ENCODE results near the gene PCYT2.
A peak's percentile ranks its signal among the peaks of the same experiment; 100 is the strongest.

PCYT2 gene

DNA sequence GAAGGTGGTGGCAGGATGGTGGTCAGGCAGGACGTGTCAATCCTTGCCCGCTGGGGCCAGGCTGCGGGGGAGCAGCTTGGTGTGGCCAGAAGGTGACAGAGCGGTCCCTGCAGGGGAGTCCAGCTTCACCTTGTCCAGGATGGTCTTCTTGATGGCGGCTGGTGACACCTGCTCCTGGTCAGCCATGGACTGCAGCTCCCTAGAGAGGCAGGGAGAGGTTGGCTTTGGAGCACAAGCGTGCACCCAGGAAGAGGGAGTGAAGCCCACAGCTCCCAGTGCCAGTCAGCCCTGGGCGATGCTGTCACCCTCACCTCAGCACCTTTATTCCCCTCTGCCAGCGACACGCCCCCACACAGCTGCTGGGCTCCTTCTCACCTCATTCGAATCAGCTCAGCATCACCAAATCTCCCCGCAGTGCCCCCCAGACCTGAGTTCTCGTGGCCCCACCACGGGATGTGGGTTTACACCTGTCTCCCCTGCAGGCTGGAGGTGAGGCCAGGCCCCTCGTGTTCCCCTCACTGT lies 22.0 kb upstream of the PCYT2 start:
- Mint-ChIP-seq H3K4me3 (no peak overlapping the region), H3K4me1 (peaks cover 12% of the 10 kb centered on the region), H3K36me3 (peaks cover 2% of the 10 kb centered on the region), H3K27ac (no peak overlapping the region), H3K9me3 (no peaks in the 10 kb centered on the region), H3K27me3 (peaks cover 3% of the 10 kb centered on the region)

DNA sequence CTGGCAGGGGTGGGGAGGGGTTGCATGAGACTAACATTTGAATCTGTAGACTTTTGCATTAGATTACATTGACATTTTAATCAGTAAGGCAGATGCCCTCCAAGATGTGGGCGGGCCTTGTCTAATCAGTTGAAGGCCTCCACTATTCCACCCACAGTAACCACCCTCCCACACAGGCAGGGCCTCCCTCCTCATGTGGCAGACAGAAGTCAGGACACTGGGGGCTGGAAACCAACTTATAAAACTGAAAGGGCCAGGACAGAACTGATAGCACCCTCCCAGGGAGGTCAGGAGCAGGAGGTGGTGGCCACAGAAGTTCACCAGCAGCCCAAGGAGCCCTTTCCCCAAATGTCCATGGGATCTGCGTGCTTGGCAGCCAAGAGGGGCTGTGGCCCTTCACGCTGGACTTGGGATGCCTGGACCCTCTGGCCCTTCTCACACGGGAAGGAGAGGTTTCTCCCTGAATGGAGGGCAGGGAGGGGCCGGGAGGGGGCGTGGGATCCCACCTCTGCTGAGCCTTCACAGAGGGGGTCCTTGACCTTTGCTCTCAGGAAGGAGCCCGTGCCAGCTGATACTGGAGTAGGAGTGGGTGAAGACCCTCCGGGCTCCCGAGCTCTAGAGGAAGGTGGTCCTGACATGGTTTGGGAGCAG lies 21.3 kb upstream of the PCYT2 start:
- H3K4me3 Mint-ChIP-seq = no peak overlapping the region
- H3K36me3 Mint-ChIP-seq = peaks cover 2% of the 10 kb centered on the region
- H3K4me1 Mint-ChIP-seq = peaks cover 6% of the 10 kb centered on the region
- peaks cover 3% of the 10 kb centered on the region for H3K27me3 Mint-ChIP-seq
- no peak overlapping the region for H3K27ac Mint-ChIP-seq
- no peaks in the 10 kb centered on the region for H3K9me3 Mint-ChIP-seq

DNA sequence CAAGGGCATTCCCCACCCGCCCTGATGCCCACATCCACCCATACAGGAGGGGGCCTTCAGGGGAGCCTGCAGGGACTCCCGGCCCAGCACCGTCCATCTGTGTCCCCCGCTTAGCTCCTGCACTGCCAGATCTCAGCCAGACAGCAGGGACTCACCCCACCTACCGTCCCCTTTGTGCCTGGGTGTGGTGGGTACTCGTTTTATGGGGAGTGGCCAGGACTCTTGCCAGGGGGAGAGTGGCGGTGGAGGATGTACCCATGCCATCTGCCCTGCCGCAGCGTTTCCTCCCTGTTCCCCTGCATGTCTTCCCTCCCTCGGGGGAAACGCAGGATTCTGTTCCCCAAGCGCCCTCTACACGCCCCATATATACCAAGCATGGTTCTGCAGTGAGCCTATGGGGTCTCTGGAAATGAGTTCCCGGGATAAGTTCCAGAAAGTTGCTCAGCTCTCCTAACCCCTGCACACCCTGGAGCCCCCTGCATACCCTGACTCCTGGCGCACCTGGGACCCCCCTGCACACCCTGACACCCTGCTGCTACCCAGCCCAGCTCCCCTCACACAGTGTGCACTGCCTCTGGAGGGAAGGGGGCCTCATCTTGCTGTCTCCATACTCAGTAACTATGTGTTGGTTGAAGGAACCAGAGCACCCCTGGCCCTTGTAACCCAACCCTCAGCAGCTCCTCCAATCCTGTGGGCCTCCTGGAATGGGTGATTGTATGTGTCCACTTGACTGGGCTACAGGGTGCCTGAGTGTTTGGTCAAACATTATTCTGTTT lies 20.5 kb upstream of the PCYT2 start:
- Mint-ChIP-seq H3K4me1 (peaks cover 6% of the 10 kb centered on the region), H3K9me3 (no peaks in the 10 kb centered on the region), H3K27me3 (peaks cover 3% of the 10 kb centered on the region), H3K36me3 (peaks cover 2% of the 10 kb centered on the region), H3K4me3 (no peak overlapping the region), H3K27ac (no peak overlapping the region)

DNA sequence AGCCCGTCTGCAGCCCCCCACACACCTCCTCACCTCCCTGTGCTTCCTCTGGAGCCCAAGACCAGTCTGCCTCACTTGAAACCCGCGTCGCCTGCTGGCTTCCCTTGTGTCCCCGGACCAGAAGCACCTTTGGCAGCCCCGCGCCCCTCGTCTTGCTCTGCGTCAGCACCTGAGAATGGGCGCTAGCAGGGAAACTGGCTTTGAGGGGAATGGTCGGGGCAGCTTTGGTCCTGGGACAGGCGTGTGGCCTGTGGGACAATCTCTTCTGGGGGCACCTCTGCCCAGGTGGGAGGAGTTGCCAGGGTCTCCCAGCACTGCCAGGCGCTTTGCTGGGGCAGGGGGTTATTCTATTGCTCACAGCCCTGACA lies 20.0 kb upstream of the PCYT2 start:
- peak overlapping the region; percentile 15 for H3K4me3 Mint-ChIP-seq

DNA sequence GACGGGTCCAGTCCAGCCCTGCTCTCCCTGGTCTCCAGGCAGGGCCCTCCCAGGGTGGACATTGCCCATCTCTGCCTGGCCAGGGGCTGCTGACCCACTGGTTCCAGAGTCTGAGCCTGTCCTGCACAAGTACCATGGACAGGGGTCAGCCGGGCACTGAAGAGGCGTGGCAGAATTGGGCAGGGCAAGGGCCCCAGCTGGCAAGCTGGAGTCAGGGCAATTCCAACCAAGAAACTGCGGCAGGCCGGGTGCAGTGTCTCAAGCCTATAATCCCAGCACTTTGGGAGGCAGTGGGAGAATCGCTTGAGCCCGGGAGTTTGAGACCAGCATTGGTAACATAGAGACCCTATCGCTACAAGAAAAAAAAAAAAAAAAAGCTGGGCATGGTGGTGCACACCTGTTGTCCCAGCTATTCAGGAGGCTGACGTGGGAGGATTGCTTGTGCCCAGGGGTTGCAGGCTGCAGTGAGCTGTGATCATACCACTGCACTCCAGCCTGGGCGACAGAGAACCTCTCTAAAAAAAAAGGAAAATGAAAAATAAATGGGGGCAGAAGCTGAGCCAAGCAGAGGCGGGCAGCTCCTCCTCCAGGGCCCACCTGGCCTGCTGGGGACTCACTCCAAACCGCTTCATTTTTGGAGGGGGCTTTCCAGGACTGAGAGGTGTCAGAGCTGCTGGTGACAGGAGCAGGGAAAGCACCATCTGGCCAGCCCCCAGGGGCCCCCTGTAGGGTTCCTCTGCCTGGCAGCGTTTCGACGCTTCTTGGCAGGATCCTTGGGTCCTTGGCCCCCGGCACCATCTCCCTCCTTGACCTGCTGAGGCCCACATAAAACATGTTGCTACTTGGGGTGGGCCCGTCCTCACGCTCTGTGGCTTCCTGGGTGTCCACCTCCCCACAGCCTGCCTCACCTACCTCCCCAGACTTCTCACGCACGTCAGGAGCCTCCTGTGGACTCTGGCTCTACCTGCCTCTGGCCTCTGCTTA lies 19.2 kb upstream of the PCYT2 start:
- Mint-ChIP-seq H3K36me3 (peaks cover 2% of the 10 kb centered on the region), H3K27me3 (peaks cover 3% of the 10 kb centered on the region), H3K9me3 (no peaks in the 10 kb centered on the region), H3K4me1 (peaks cover 11% of the 10 kb centered on the region), H3K27ac (no peak overlapping the region), H3K4me3 (peak overlapping the region; percentile 15)

More for the DNA sequence above, 20.0 kb upstream of the PCYT2 start:
- H3K27me3 Mint-ChIP-seq = peaks cover 3% of the 10 kb centered on the region
- no peaks in the 10 kb centered on the region for H3K9me3 Mint-ChIP-seq
- H3K36me3 Mint-ChIP-seq = peaks cover 2% of the 10 kb centered on the region
- peaks cover 11% of the 10 kb centered on the region for H3K4me1 Mint-ChIP-seq
- no peak overlapping the region for H3K27ac Mint-ChIP-seq

DNA sequence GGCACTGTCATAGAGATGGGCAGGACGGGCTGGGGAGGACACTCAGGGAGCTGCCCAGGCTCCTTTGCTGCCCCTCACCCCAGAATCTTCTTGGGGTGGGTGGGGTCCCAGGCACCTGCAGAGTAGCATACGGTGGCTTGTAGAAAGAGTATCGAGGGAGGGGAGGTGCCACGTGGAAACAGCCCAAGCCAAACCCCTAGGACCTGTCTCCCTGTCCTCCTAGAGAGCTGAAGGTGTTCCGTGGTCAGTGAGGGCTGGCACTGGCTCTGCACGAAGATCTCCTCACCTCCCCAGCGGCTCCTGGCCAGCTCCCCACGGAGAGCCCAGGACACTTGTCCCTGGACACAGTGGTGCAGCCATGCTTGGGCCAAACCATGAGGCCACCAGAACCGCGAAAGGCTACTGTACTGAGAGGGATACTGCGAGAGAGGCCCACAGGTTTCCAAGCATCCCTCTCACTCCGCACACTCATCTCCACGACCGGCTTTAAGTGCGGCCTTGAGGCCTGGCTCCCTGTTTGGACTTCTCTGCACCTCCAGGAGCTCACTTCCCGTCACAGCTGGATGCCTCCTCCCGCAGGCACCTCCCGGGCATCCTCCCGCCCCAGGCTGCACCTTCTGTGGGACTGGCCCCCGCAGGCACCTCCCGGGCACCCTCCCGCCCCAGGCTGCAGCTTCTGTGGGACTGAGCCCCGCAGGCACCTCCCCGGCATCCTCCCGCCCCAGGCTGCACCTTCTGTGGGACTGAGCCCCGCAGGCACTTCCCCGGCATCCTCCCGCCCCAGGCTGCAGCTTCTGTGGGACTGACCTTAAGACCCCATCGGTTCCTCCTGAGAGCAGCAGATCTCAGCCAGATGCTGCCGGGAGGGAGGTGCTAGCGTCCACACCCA lies 18.3 kb upstream of the PCYT2 start:
- no peaks in the 10 kb centered on the region for H3K36me3 Mint-ChIP-seq
- H3K4me1 Mint-ChIP-seq = peaks cover 15% of the 10 kb centered on the region
- H3K27me3 Mint-ChIP-seq = peaks cover 3% of the 10 kb centered on the region
- no peak overlapping the region for H3K27ac Mint-ChIP-seq
- H3K4me3 Mint-ChIP-seq = peak overlapping the region; percentile 58
- no peaks in the 10 kb centered on the region for H3K9me3 Mint-ChIP-seq

DNA sequence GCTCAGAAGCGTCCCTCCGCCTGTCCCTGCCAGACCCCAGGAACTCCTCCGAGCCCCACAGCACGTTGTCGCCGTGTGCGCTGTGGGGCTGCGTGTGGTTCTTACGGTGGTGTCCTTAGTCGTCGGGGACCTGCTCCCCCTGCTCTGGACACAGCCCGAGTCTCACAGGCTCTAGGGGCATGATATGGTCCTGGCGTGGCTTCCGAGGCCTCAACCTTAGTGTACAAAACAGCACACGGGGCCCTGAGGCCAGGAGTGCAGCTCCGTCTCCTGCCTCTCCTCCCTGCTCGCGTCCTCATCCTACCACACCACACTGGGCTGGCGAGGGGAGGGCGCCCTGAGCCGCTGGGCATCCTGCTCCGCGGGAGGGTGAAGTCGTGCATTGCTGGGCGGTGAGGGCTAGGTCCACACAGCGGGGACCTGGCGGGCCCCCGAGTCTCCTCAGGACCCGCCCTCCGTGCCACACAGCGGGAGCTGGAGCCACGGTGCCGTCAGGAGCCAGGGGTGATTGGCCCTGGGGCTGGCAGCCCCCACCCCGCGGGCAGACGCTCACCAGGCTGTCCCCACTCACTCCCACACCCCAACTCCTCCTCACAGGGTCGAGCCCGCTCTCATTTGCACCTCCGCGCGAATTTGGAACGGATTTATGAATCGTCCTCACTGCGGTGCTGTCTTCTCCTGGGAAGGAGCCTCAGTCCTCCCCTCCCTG lies 17.5 kb upstream of the PCYT2 start:
- Mint-ChIP-seq H3K27me3 (peaks cover 3% of the 10 kb centered on the region), H3K27ac (no peak overlapping the region), H3K4me1 (peaks cover 19% of the 10 kb centered on the region), H3K4me3 (peak overlapping the region; percentile 74), H3K36me3 (no peaks in the 10 kb centered on the region), H3K9me3 (no peaks in the 10 kb centered on the region)

DNA sequence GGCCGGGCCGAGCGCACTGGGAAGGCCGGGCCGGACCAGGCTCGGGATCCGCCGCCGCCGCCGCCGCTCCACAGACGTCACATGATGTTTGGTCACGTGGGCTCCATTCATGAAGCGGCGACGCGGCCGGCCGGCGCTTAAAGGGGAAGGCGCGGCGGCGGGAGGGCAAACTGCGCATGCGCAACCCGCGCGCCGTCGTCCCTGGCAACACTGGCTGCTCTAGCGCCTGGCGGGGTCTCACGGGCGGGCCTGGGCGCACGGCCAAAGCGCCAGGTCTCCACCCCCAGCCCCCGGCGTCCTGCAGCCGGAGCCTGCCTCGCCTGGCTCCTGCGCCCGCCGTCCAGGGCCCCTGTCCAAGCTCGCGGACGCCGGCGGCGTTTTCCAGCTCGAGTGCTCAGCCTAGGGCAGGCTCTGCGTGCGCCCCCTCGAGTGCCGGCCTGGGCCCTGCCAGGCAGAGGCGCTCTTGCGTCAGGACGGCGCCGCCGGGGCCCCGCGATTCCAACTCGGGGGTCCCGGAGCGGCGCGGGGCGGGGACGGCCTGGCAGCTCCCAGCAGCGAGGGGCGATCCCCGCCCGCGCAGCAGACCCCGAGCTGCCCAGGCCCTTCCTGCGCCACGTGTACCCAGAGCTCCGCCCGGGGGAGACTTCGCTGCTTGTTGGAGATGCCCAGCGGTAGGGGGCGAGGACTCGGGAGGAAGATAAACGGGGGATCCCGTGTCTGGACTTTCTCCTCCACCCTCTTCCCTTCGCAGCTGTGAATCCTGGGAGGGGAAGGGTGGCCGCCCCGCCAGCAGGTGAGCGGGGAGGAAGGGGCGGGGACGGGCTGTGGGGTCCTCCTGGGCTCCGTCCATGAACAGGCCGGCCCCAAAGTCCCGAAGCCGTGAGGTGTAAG lies 16.7 kb upstream of the PCYT2 start, which contains the start of gene MAFG:
TSS of gene MAFG (minus strand) at position 83 of the 891 bp plus-strand sequence. CDS start 4,550 bp downstream, outside the sequence.
- H3K27me3 Mint-ChIP-seq = peaks cover 3% of the 10 kb centered on the region
- H3K4me1 Mint-ChIP-seq = peaks cover 19% of the 10 kb centered on the region
- H3K4me3 Mint-ChIP-seq = peak within 1 kb of the TSS; percentile 91
- peak within 1 kb of the TSS; percentile 87 for H3K27ac Mint-ChIP-seq
- no peaks in the 10 kb centered on the region for H3K9me3 Mint-ChIP-seq
- H3K36me3 Mint-ChIP-seq = no peaks in the 10 kb centered on the region

DNA sequence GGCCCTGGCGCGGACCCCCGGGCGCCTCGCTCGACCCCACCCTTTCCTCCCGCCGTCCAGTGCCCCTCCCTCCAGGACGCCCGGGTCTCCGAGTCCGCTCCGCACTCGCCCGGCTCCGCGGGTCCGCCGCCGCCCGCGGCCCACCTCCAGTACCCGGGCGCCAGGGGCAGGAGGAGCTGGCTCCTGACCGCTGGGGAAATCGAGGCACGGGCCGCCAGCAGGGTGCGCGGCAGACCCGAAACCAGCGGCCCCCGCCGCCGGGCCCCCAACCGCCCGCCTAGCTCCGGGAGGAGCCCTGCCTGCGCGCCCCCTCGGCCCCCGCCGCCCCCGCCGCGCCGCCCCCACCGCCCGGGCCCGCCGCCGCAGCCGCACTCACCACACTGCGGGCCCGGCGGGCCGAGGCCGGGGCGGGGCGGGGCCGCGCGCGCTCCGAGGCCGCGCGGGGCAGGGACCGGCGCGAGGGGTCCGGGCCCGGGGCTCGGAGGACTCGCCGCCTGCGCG lies 16.0 kb upstream of the PCYT2 start:
- Mint-ChIP-seq H3K9me3 (no peaks in the 10 kb centered on the region), H3K4me3 (peak overlapping the region; percentile 74), H3K27me3 (peaks cover 3% of the 10 kb centered on the region), H3K36me3 (no peaks in the 10 kb centered on the region), H3K27ac (no peak overlapping the region), H3K4me1 (peaks cover 19% of the 10 kb centered on the region)

DNA sequence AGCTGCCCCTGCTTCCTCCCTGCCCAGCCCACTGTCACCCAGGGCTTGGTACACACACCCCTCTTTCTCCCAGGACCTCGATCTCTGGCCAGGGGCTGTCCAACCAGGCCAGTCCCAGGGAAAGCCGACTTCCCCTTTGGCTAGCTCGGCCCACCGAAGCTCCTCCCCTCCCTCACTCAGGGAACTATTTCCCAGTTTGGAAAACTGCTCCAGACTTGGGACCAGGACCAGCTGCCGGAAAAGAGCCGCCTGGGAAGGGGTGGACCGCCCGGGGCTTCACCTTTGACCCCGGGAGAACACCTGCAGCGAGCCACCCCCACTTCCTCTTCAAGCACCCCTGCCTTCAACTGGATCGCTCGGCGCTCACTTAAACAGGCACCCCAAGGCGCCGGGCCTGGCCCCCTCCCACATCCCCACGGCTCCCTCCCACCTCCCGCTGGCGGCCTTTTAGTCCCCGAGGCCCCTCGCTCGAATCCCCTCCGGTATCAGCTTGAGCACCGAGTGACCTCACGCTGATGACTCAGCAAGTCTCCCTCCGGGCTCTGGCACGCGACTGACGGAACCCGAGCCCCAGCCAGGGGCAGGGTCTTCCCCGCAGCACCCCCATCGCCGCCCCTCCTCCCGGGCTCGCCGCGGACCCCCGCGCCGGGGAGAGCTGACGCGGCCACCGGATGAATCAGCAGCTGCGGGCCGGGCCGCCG lies 15.4 kb upstream of the PCYT2 start:
- H3K27ac Mint-ChIP-seq = peak overlapping the region; percentile 87
- H3K4me1 Mint-ChIP-seq = peaks cover 19% of the 10 kb centered on the region
- no peaks in the 10 kb centered on the region for H3K36me3 Mint-ChIP-seq
- H3K27me3 Mint-ChIP-seq = peaks cover 3% of the 10 kb centered on the region
- H3K9me3 Mint-ChIP-seq = no peaks in the 10 kb centered on the region
- peak overlapping the region; percentile 91 for H3K4me3 Mint-ChIP-seq

DNA sequence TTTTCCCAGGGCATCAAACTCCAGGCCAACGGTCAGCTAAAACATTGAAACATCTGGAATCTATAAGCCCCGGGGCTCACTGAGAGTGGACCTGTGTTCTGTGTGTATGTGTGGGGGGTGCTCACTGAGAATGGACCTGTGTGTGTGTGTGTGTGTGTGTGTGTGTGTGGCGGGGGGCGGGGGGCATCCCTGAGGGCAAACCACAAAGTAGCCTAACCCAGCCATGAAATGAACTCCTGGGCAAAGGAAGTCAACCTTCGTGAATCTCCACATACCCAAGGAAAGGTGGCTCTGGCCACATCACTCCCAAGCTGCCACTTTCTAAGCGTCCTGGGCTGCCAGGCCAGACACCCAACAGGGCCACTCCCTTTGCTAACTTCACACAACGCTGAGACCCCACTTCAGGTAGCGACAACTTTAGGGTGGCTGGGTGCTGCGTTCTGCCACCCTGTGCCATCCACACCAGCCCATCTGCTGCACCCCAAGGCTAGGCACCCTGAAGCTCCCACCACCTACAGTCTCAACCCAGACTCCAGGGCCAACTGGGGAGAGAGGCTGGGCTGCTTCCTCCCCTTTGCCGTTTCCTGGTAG lies 14.8 kb upstream of the PCYT2 start:
- H3K9me3 Mint-ChIP-seq = no peaks in the 10 kb centered on the region
- H3K27ac Mint-ChIP-seq = peak overlapping the region; percentile 87
- H3K27me3 Mint-ChIP-seq = peaks cover 1% of the 10 kb centered on the region
- peaks cover 19% of the 10 kb centered on the region for H3K4me1 Mint-ChIP-seq
- no peaks in the 10 kb centered on the region for H3K36me3 Mint-ChIP-seq
- H3K4me3 Mint-ChIP-seq = peak overlapping the region; percentile 91
